Aorta (tissue), 5 donors: Measurements from ENCODE around the gene APOBEC3B. TPM values are rescaled to one million over a fixed set of nuclear protein-coding genes. Genes with fewer than 3 reads are reported as not detected.
A peak's percentile ranks its signal among the peaks of the same experiment; 100 is the strongest.
"Not testable (repeated sequence)": the region's sequence is repeated elsewhere in the genome, so short reads cannot be mapped to it uniquely, and the experiment has no call there.

Source experiments
- ATAC-seq: fragments of 200-7000 bp; cut with Tn5 transposase; one replicate; pipeline ENCODE4 v1.9.1; 2022; ENCODE audit warnings: moderate library complexity; ENCODE audit not compliant: low FRiP score
- DNase-seq, 2 donors: peaks; one replicate each; pipeline ENCODE4 v3.0.0-alpha.2; 2020
- H3K27ac ChIP-seq, 2 donors: one replicate each; pipeline ENCODE4 v1.5.1; 2013; ENCODE audit warnings: low read length in 2 of 2, mild to moderate bottlenecking in 2 of 2, moderate library complexity in 2 of 2, control low read depth in 1 of 2, inconsistent platforms in 1 of 2, low read depth in 1 of 2
- H3K27me3 ChIP-seq, 2 donors: one replicate each; pipeline ENCODE4 v1.6.1; 2013; ENCODE audit warnings: control low read depth in 1 of 2, low read length in 1 of 2, mild to moderate bottlenecking in 1 of 2, moderate library complexity in 1 of 2; ENCODE audit not compliant: insufficient read depth in 2 of 2, control insufficient read depth in 1 of 2
- H3K36me3 ChIP-seq, 2 donors: one replicate each; pipeline ENCODE4 v1.6.1; 2013; ENCODE audit warnings: control low read depth in 1 of 2, low read length in 1 of 2, mild to moderate bottlenecking in 1 of 2; ENCODE audit not compliant: insufficient read depth in 2 of 2, control insufficient read depth in 1 of 2
- H3K4me1 ChIP-seq, 2 donors: one replicate each; pipeline ENCODE4 v1.6.1; 2013; ENCODE audit warnings: low read length in 2 of 2, control low read depth in 1 of 2, mild to moderate bottlenecking in 1 of 2, moderate library complexity in 1 of 2; ENCODE audit not compliant: insufficient read depth in 2 of 2, control insufficient read depth in 1 of 2
- H3K4me3 ChIP-seq, 2 donors: one replicate each; pipeline ENCODE4 v1.5.1; 2013; ENCODE audit warnings: low read length in 2 of 2, control low read depth in 1 of 2, mild to moderate bottlenecking in 1 of 2
- H3K9me3 ChIP-seq: one replicate; pipeline ENCODE4 v1.6.1; 2013; ENCODE audit warnings: mild to moderate bottlenecking, low read length; ENCODE audit not compliant: control insufficient read depth
- whole genome bisulfite sequencing, 2 donors: extraction: QIAGEN DNeasy Blood & Tissue Kit; methylation state at CpG; one replicate each; pipeline ENCODE4 v1.1.7; 2013; 5-methylcytosine and 5-hydroxymethylcytosine counted together
- intact Hi-C, 2 donors: fragments of 100-400 bp; cut with DNase I; formaldehyde crosslinking; loops; one replicate each; pipeline versions ENCODE4 v1.14.2 to v1.15.0; 2022
- polyA plus RNA-seq, 2 donors: library from polyadenylated mRNA; stranded (reverse); fragments of 200-250 nt; gene quantifications; one replicate each; pipeline ENCODE4 v1.2.3, GENCODE V29; 2013
- total RNA-seq, 2 donors: library from RNA; stranded (reverse); fragmentation: NEBNext Ultra II Directional; extraction: Animal tissue kit (Norgen Biotek cat#: 25700); gene quantifications; one replicate each; pipeline ENCODE4 v1.2.1, GENCODE V29; 2021
- donor health status: healthy with polysubstance abuse.
- donor health status: Bipolar disorder and iron deficiency.
- donor health status: DM: no; HTN: no; CAD: no.
- donor health status: DM: no; HTN: no; CAD: no.
- donor health status: DM: yes; HTN: yes; CAD: no.

The APOBEC3B gene
- total and polyA plus RNA-seq, 4 donors = 1.4 to 2.0 TPM; not detected in 2

- DNase-seq (no peak), ATAC-seq (no peak)
- Histone ChIP-seq H3K27me3 (no peaks in the 10 kb centered on the region), H3K4me1 (no peaks in the 10 kb centered on the region), H3K4me3 (no peak overlapping the region), H3K9me3 (no peaks in the 10 kb centered on the region), H3K36me3 (no peaks in the 10 kb centered on the region), H3K27ac (no peak overlapping the region)
- intact Hi-C loops = no loop called here
- WGBS, 2 donors = 93 to 98% methylated on average over 6 of the region's 6 CpGs
Measured at GRCh38 chr22:38989466-38989865, 7.3 kb downstream of the APOBEC3B start.

GRCh38 chr22:38992871-38993371, 10.8 kb downstream of the APOBEC3B start:
- H3K36me3 ChIP-seq, H3K27me3 ChIP-seq, H3K9me3 ChIP-seq, H3K4me3 ChIP-seq, H3K4me1 ChIP-seq, H3K27ac ChIP-seq, intact Hi-C loops, ATAC-seq: not testable (repeated sequence)
- WGBS, 2 donors = 24 to 33% methylated on average over 8 to 12 of the region's 12 CpGs
- peak in 1 of 2 donors; percentile 32 for DNase-seq

- 35 to 55% methylated on average over 6 of the region's 6 CpGs for WGBS, 2 donors
- no peaks in the 10 kb centered on the region for H3K27me3 ChIP-seq
- ATAC-seq (no peak), DNase-seq (peak in 1 of 2 donors; percentile 38)
- no peak overlapping the region for H3K4me3 ChIP-seq
- H3K27ac ChIP-seq = no peak overlapping the region
- no peaks in the 10 kb centered on the region for H3K4me1 ChIP-seq
- intact Hi-C loops = no loop called here
- H3K36me3 ChIP-seq = no peaks in the 10 kb centered on the region
- H3K9me3 ChIP-seq = no peaks in the 10 kb centered on the region
Measured at GRCh38 chr22:38996105-38996504, 14.0 kb downstream of the APOBEC3B start.

- DNase-seq = peak in 1 of 2 donors; percentile 13
- Histone ChIP-seq H3K27ac (no peak overlapping the region), H3K9me3 (no peaks in the 10 kb centered on the region), H3K27me3 (no peaks in the 10 kb centered on the region), H3K4me3 (no peak overlapping the region), H3K36me3 (no peaks in the 10 kb centered on the region), H3K4me1 (no peaks in the 10 kb centered on the region)
- intact Hi-C loops = no loop called here
- WGBS, 2 donors = 76 to 78% methylated on average over 3 of the region's 3 CpGs
- ATAC-seq = no peak
Measured at GRCh38 chr22:38997518-38997917, 15.4 kb downstream of the APOBEC3B start.

GRCh38 chr22:39003165-39003638, 21.1 kb downstream of the APOBEC3B start:
- Histone ChIP-seq H3K4me3 (no peak overlapping the region), H3K4me1 (no peaks in the 10 kb centered on the region), H3K9me3 (no peaks in the 10 kb centered on the region), H3K27me3 (no peaks in the 10 kb centered on the region), H3K27ac (no peak overlapping the region), H3K36me3 (no peaks in the 10 kb centered on the region)
- ATAC-seq (peak; percentile 89), DNase-seq (peak; percentile 87 to 89)
- intact Hi-C loops = loop anchor here (2.0 to 10.0 kb wide), 5 partner anchors 78 to 236 kb away; partner anchors contain the start of gene CBX6 (in 1 of the 2)
- WGBS, 2 donors = 7 to 12% methylated on average over 7 of the region's 7 CpGs

GRCh38 chr22:39007177-39007576, 25.0 kb downstream of the APOBEC3B start:
- H3K27me3 ChIP-seq = no peaks in the 10 kb centered on the region
- no peak overlapping the region for H3K4me3 ChIP-seq
- intact Hi-C loops = loop anchor here (5.0 to 10.0 kb wide), 2 partner anchors 115 to 232 kb away; no protein-coding TSS in a partner anchor
- no peak overlapping the region for H3K27ac ChIP-seq
- ATAC-seq (no peak), DNase-seq (no peak)
- no peaks in the 10 kb centered on the region for H3K9me3 ChIP-seq
- no peaks in the 10 kb centered on the region for H3K36me3 ChIP-seq
- no peaks in the 10 kb centered on the region for H3K4me1 ChIP-seq
- 97 to 98% methylated on average over 5 of the region's 5 CpGs for WGBS, 2 donors

GRCh38 chr22:39008271-39008850, 26.2 kb downstream of the APOBEC3B start:
- H3K4me1 ChIP-seq, H3K36me3 ChIP-seq, H3K27ac ChIP-seq, H3K27me3 ChIP-seq, H3K4me3 ChIP-seq, H3K9me3 ChIP-seq, DNase-seq, ATAC-seq: not testable (repeated sequence)
- 77% methylated on average over 8 of the region's 8 CpGs for WGBS, 2 donors
- intact Hi-C loops = loop anchor here (5.0 to 10.0 kb wide), 2 partner anchors 114 to 234 kb away; no protein-coding TSS in a partner anchor

GRCh38 chr22:39010946-39011345, 28.8 kb downstream of the APOBEC3B start:
- Histone ChIP-seq H3K36me3 (no peaks in the 10 kb centered on the region), H3K27me3 (no peaks in the 10 kb centered on the region), H3K4me1 (no peaks in the 10 kb centered on the region), H3K9me3 (no peaks in the 10 kb centered on the region), H3K4me3 (no peak overlapping the region), H3K27ac (no peak overlapping the region)
- no peak for ATAC-seq
- WGBS, 2 donors = 80 to 84% methylated on average over 15 of the region's 15 CpGs
- no peak for DNase-seq
- intact Hi-C loops = no loop called here
